Erythroblast (primary cell): ENCODE results near the gene PHF20.
"Not testable (repeated sequence)": the region's sequence is repeated elsewhere in the genome, so short reads cannot be mapped to it uniquely, and the experiment has no call there.

Source experiments
- DNase-seq, 2 experiments: peaks; one replicate each; lab custom pipeline; 2025; lab: John Stamatoyannopoulos, UW
- GATA1 ChIP-seq: IDR thresholded peaks from 2 replicates; pipeline ENCODE4 v1.6.1; 2011; ENCODE audit warnings: low read depth, mild to moderate bottlenecking, control low read depth, low read length, moderate library complexity
- POLR2A ChIP-seq: IDR thresholded peaks from 2 replicates; pipeline ENCODE4 v1.6.1; 2011; ENCODE audit warnings: mild to moderate bottlenecking, low read length

The PHF20 gene

DNA sequence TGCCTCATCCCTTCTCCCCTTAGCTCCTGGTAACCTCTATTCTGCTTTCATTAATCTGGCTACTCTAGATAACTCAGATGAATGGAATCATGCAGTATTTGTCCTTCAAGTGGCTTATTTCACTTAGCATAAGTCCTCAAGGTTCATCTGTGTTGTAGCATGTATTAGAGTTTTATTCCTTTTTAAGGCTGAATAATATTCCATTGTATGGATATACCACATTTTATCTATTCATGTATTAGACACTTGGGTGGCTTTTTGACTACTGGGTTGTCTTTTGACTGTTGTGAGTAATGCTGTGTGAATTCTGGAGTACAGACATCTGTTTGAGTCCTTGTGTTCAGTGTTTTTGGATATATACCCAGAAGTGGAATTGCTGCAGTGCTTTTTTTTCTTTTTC is 58.4 kb downstream of the PHF20 start:
- DNase-seq, result no peak
- TF ChIP-seq GATA1 (no peak), POLR2A (no peak)

DNA sequence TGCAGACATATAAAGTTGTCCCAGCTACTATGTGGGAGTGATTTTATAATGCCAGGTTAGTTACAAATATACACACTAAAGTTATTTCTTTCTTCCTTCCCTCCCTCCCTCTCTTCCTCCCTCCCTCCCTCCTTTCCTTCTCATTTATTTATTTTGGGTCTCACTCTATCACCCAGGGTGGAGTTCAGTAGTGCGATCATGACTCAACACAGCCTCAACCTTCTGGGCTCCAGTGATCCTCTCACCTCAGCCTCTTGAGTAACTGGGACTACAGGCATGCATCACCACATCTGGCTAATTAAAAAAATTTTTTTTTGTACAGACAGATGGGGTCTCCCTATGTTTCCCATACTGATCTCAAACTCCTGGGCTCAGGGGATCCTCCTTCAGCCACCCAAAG is 59.2 kb downstream of the PHF20 start:
- DNase-seq, result peak; percentile 9 to 45
- TF ChIP-seq POLR2A (no peak), GATA1 (no peak)

DNA sequence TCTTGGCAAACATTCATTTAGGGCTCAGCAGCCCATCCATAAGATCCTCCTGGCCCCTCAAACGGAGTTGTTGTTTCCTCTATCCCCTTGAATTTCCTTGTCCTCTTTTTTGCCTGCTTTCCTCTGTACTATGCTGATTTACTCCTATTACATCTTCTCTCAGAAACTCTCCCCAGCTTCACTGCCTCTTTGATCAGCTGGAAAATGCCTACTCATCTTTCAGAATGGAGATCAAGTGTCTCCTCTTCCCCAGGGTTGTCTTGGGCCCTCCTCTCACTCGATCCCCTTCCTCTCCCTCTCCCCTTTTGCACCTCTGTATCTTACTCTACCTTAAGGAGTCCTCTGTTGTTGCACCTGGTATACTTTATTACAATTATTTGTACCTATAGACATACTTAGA is 60.2 kb downstream of the PHF20 start:
- DNase-seq, result no peak
- no peak for TF ChIP-seq GATA1
- TF ChIP-seq POLR2A, result no peak

GRCh38 chr20:35833241-35833640 is 61.4 kb downstream of the PHF20 start:
- peak in 1 of 2 experiments; percentile 67 for DNase-seq
- TF ChIP-seq GATA1 (no peak), POLR2A (no peak)

GRCh38 chr20:35837577-35838195 is 65.9 kb downstream of the PHF20 start:
- no peak for DNase-seq
- no peak for TF ChIP-seq POLR2A
- no peak for TF ChIP-seq GATA1

- DNase-seq, result no peak
- TF ChIP-seq GATA1 (no peak), POLR2A (no peak)
These were observed 66.4 kb downstream of the PHF20 start for GRCh38 chr20:35838205-35838604.

- no peak for DNase-seq
- TF ChIP-seq GATA1 (no peak), POLR2A (no peak)
These were observed 68.1 kb downstream of the PHF20 start for GRCh38 chr20:35839904-35840303.

- no peak for TF ChIP-seq GATA1
- TF ChIP-seq POLR2A, result no peak
- no peak for DNase-seq
These were observed 68.6 kb downstream of the PHF20 start for GRCh38 chr20:35840421-35840820.

DNA sequence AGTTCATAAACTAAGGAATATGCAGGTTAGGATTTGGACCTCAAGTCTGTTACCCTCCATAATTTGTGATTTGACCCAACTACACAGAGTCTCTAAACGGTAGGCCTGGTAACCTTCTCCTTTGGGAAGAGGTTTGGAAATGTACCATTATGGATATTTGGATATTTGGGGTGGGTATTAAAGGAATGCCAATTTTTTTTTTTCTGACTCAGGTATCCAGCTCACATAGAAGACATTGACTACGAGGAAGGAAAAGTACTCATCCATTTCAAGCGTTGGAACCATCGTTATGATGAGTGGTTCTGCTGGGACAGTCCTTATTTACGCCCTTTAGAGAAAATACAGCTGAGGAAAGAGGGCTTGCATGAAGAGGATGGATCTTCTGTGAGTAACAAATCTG is 70.5 kb downstream of the PHF20 start:
- TF ChIP-seq GATA1 (no peak), POLR2A (no peak)

DNA sequence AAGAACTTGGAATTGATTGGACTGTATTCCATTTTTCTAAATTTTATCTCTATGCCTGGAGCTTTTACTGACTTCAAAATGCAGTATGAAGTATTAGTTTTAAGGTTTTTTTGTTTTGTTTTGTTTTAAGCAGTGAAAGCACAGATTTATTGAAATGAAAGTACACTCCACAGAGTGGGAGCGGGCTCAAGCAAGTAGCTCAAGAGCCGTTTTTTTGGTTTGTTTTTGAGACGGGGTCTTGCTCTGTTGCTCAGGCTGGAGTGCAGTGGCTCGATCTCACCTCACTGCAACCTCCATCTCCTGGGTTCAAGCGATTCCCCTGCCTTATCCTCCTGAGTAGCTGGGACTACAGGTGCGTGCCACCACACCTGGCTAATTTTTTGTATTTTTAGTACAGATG is 72.1 kb downstream of the PHF20 start:
- DNase-seq, result not testable (repeated sequence)

More for the DNA sequence above, 70.5 kb downstream of the PHF20 start:
- DNase-seq, result no peak

GRCh38 chr20:35845561-35845960 is 73.7 kb downstream of the PHF20 start:
- no peak for DNase-seq
- TF ChIP-seq GATA1, result no peak
- no peak for TF ChIP-seq POLR2A

- DNase-seq, result no peak
- TF ChIP-seq GATA1, result no peak
- TF ChIP-seq POLR2A, result no peak
These were observed 77.9 kb downstream of the PHF20 start for GRCh38 chr20:35849706-35850105.

- DNase-seq, result not testable (repeated sequence)
These were observed 79.8 kb downstream of the PHF20 start for GRCh38 chr20:35851659-35852058.

- DNase-seq, result peak in 1 of 2 experiments; percentile 7
- TF ChIP-seq GATA1, result no peak
- no peak for TF ChIP-seq POLR2A
These were observed 83.0 kb downstream of the PHF20 start for GRCh38 chr20:35854713-35855348.

GRCh38 chr20:35855641-35856040 is 83.8 kb downstream of the PHF20 start:
- not testable (repeated sequence) for DNase-seq
